GF-D8 (cell line): Measurements from ENCODE around the gene NPEPL1.

ENCODE experiments used
- DNase-seq: peaks from one replicate; lab custom pipeline; 2025; lab: John Stamatoyannopoulos, UW

The NPEPL1 gene

GRCh38 chr20:58682656-58683531 is 9.7 kb upstream of the NPEPL1 start:
- no peak for DNase-seq

DNA sequence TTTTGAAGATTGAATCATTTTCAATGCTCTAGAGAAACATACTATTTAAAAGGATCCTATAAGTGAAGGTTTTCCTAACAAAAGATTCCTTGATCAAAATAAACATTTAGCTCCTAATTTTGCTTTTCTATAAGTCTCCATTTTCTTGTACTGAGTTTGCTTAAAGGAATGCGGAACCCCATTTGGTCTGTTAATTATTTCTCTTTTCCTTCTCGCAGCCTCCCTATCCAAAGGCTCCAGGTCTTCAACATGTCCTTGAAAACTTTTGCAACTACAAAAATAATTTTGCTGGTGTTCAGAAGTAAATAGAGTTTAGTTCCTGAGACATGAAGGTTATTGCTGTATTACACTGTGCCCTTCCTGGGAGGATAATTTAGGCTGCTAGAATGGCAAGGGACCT is 8.3 kb upstream of the NPEPL1 start:
- no peak for DNase-seq

DNA sequence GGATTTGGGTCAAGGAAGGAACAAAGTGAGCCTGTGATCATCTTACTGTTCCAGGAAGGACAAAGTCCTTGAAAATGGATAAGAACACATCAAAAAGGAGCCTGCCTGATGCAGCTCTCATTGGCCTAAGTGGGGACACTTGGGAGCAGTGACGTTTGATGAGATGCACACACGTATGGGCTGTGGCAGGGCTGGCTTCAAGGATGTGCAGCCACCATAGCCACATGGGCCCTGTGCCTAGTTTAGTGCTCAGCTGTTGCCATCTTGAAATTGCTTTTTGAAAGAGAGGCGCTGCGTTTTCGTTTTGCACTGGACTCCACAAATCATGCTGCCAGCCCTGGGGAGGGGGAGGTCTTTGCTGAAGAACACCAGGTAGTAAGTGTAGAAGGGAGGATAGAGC is 6.6 kb upstream of the NPEPL1 start:
- DNase-seq = no peak

GRCh38 chr20:58688414-58688813 is 4.2 kb upstream of the NPEPL1 start:
- DNase-seq = no peak

- DNase-seq = peak; percentile 60
Observed at GRCh38 chr20:58688840-58689239, 3.8 kb upstream of the NPEPL1 start.

- peak; percentile 66 for DNase-seq
Observed at GRCh38 chr20:58690396-58691135, 2.0 kb upstream of the NPEPL1 start.

GRCh38 chr20:58691773-58692578 is 624 bp upstream of the NPEPL1 start:
- peak; percentile 94 for DNase-seq

GRCh38 chr20:58693226-58694006 is 816 bp downstream of the NPEPL1 start:
- DNase-seq = no peak

DNA sequence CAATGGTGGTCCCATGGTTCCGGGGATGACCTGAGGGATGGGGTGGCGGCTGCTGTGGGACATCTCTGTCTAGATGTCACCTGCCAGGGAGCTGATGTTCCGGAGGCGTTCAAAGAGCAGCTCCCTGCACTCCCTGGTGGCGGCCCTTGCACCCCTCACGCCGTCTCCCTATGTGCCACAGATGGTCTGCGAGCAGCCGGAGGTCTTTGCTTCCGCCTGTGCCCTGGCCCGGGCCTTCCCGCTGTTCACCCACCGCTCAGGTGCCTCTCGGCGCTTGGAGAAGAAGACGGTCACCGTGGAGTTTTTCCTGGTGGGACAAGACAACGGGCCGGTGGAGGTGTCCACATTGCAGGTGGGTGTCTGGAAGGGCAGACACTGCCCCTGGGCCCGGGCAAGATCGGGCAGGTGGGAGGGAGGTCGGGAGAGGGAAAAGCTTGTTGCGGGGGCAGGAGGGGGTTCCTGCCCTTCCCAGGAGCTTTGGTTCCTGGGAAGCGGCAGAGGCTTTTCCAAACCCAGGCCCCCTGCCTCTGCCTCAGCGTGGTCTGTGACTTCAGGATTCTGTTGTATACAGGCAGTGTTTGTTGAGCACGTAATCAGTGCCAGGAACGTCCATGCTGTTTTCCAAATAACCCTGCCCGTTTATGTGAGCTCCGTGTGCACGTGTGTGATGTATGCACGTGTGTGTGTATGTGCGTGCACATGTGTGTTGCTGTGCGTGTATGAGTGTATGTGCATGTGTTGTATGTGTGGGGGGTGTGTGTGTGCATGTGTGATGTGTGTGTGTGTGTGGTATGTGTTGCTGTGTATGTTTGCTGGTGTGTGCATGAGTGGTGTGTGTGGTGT is 1.9 kb downstream of the NPEPL1 start:
- no peak for DNase-seq

GRCh38 chr20:58695084-58695722 is 2.6 kb downstream of the NPEPL1 start:
- DNase-seq = no peak

- DNase-seq = no peak
Observed at GRCh38 chr20:58695895-58696375, 3.3 kb downstream of the NPEPL1 start.

DNA sequence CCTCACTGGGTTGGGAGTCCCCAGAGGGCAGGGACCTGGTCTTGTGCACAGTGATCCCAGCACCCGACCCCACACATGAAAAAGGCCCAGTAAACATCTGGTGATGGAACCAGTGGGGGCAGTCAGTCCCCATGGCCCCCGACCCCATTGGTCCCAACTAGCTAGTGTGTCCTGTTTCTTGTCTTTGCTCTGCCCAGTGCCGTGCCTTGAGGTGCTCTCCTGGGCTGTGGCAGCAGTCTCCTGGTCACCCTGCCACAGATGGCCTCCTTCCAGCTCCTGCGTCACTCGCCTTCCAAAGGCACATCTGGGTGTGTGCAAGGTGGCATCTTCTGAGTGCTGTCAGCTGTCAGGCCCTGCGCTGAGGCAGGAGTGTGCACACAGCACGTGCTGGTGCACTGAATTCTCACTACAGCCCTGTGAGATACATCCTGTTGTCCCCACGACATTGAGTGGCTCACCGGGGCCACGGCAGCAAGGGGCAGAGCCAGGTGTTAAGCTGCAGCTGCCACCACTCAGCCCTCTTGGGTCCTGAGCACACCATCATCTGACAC is 3.9 kb downstream of the NPEPL1 start:
- DNase-seq = no peak

GRCh38 chr20:58697201-58697866 is 4.7 kb downstream of the NPEPL1 start:
- DNase-seq = no peak

DNA sequence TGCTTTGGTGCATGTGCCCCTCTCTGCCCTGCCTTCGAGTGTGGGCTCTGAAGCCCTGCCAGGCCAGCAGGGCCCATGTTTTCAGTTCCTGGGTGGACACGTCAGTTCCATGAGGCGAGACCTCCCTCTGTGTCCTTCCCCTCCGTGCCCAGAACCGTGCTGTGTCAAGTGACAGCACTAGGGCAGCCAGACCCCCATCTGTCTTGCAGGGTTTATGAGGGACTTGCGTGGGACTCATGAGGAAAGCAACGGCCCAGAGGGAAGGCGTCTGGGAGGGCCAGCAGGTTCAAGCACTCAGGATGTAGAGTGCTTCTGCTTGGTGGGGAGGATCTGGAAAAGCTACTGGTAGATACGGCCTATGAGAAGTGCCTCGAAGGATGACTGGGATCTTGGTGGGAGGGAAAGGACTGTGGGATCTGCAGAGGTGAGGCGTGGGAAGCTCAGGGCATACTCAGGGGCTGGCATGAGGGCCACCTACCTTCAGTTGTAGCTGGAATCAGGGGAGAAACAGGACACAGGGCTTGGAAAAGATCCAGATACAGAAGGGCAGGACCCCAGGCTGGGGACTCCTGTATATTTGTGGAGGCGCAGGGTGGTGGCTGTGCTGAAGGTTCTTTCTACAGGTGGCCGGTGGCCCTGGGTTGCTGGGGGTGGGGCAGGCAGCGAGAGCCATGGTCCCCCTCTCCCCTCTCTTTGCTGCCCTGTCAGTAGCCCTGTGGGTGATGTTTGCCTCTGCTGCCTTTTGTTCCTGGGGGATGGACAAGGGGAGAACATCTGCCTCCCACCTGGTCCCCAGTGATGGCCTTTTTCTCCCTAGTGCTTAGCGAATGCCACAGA is 5.5 kb downstream of the NPEPL1 start:
- DNase-seq = no peak

DNA sequence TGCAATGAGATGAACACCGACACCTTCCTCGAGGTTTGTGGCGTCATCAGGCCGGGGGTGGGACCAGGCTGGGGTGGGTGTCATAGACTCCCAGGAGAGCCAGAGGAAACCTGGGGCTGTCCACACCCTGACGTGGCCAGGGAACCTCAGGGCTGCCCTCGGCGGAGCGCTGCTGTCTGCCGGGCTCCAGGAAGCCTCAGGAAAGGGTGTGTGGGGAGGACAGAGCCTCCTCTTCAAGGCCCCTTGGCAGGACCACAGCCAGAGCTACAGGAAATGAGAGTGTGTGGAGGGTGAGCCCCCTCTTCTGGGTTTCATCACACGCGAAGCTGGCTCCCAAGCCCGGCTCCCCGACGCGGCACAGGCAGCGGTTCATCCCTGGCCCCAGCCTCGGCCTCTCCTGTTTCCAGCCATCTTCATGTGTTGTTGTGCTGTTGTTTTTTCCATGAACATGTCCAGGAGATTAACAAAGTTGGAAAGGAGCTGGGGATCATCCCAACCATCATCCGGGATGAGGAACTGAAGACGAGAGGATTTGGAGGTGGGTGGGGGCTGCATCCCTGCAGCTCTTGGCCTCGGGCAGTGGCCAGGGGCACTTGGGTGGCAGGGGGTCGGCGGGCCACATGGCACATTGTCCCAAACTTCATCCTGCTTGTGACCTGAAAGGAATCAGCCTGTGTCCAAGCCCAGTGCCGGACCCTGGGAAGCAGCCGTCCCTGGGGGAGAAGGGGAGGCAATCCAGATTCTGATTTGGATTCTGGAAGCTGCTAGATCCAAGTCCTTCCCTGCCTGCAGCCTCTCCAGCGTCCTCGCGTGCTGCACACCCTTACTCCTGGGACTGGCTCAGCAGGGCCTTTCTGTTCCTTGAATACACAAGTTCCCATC is 6.4 kb downstream of the NPEPL1 start:
- DNase-seq = no peak

DNA sequence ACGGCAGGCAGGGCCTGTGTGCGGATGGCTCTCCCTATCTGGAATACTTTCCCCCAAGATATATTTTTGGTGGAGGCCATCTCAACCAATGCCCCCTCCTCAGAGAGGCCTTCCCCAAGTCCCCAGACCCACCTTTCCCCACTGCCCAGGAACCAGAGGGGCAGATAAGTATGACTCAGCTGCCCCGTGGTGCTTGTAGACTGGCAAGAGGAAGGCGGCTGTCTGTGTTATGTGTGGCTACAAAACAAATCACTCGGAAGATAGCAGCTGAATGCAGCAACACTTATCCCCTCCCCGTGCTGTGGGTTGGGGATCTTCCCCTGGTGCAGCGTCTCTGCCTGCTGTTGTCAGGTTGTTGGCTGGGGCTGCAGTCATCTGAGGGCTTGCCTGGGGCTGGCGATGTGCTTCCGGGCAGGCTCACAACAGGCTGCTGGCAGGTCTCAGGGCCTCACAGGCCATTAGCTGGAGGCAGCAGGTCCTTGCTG is 7.1 kb downstream of the NPEPL1 start:
- DNase-seq = no peak
